Measurements from ENCODE around the gene ZNF239. TPM values are rescaled to one million over a fixed set of nuclear protein-coding genes. Genes with fewer than 3 reads are reported as not detected.

The ZNF239 gene
- total and polyA plus RNA-seq, 4 donors = 1.8 to 4.2 (median 2.8) TPM

DNA sequence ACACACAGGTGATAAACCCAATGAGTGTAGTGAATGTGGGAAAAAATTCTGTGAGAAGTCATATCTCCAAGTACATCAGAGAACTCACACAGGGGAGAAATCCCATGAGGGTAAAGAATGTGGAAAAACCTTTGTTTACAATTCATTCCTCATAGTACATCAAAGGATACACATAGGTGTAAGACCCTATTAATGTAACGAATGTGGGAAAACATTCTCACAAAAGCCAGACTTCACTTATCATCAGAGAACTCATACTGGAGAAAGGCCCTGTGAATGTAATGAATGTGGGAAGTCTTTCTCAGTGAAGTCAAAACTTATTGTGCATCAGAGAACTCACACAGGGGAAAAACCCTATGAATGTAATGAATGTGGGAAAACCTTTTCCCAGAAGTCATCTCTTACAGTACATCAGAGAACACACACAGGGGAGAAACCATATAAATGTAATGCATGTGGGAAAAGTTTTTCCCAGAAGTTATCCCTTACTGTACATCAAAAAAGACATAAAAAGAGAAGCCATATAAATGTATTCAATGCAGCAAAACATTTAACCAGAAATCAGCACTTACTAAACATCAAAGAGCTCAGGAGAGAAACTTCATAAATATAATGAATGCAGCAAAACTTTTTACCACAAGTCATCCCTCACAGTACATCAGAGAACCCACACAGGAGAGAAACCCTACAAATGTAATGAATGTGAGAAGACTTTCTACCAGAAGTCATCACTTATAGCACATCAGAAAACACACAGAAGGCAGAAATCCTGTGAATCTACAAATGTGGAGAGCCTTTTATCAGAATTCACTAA, 49.8 kb downstream of the ZNF239 start:
- no peaks in the 10 kb centered on the region for H3K4me1 ChIP-seq (ENCODE audit: control insufficient read depth in 5 of 5, insufficient read depth in 5 of 5, low read length in 5 of 5)
- no peak for ATAC-seq (ENCODE audit: insufficient read depth, low FRiP score)
- DNase-seq = no peak
- TF ChIP-seq, protein P1, sequence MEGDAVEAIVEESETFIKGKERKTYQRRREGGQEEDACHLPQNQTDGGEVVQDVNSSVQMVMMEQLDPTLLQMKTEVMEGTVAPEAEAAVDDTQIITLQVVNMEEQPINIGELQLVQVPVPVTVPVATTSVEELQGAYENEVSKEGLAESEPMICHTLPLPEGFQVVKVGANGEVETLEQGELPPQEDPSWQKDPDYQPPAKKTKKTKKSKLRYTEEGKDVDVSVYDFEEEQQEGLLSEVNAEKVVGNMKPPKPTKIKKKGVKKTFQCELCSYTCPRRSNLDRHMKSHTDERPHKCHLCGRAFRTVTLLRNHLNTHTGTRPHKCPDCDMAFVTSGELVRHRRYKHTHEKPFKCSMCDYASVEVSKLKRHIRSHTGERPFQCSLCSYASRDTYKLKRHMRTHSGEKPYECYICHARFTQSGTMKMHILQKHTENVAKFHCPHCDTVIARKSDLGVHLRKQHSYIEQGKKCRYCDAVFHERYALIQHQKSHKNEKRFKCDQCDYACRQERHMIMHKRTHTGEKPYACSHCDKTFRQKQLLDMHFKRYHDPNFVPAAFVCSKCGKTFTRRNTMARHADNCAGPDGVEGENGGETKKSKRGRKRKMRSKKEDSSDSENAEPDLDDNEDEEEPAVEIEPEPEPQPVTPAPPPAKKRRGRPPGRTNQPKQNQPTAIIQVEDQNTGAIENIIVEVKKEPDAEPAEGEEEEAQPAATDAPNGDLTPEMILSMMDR (IDR thresholded peaks at IDR 0.05; ENCODE audit: control extremely low read depth, extremely low read depth) = no peak
- no peak overlapping the region for H3K4me3 ChIP-seq
- no peak overlapping the region for H3K9ac ChIP-seq (ENCODE audit: insufficient read depth in 1 of 2, low read length in 2 of 2)
- no peak overlapping the region for H3K27ac ChIP-seq (ENCODE audit: low read depth in 1 of 2, low read length in 1 of 2)
- H3K9me3 ChIP-seq (ENCODE audit: control insufficient read depth in 4 of 4, insufficient read depth in 3 of 4, low read length in 3 of 4) = peaks cover 0 to 37% (median 18%) of the 10 kb centered on the region in 4 donors
- H3K27me3 ChIP-seq (ENCODE audit: control insufficient read depth in 3 of 3, insufficient read depth in 3 of 3, low read length in 2 of 3) = no peaks in the 10 kb centered on the region
- no peaks in the 10 kb centered on the region for H3K36me3 ChIP-seq (ENCODE audit: control insufficient read depth in 4 of 4, insufficient read depth in 4 of 4, low read length in 4 of 4)
- WGBS, 2 donors = 78 to 88% methylated on average over 1 of the region's 1 CpG

Other genes starting within 250 kb of the ZNF239 start
- 1 to 10 TPM in 1 of 2 donors, not detected in 1; 3.9 TPM for gene FXYD4, start 203.0 kb downstream of the ZNF239 start, total RNA-seq
- gene FXYD4, start 203.0 kb downstream of the ZNF239 start, polyA plus RNA-seq = 1 to 10 TPM in 1 of 2 donors, under 1 TPM in 1; 0.65 to 2.9 TPM
- gene HNRNPF, start 165.4 kb downstream of the ZNF239 start, total RNA-seq = 100 to 1,000 TPM; 130 to 221 TPM
- gene HNRNPF, start 165.4 kb downstream of the ZNF239 start, polyA plus RNA-seq = 100 to 1,000 TPM in 1 of 2 donors, 10 to 100 TPM in 1; 79.1 to 237 TPM
- 10 to 100 TPM in 1 of 2 donors, 1 to 10 TPM in 1; 9.6 to 25.4 TPM for gene ZNF487, start 137.5 kb downstream of the ZNF239 start, total RNA-seq
- 1 to 10 TPM; 8.4 to 8.6 TPM for gene ZNF487, start 137.5 kb downstream of the ZNF239 start, polyA plus RNA-seq
- 1 to 10 TPM; 4.0 to 4.4 TPM for gene ZNF485, start 31.8 kb upstream of the ZNF239 start, total RNA-seq
- gene ZNF485, start 31.8 kb upstream of the ZNF239 start, polyA plus RNA-seq = 1 to 10 TPM; 1.5 to 2.4 TPM
- 10 to 100 TPM; 27.8 to 33.8 TPM for gene ZNF32, start 74.3 kb upstream of the ZNF239 start, total RNA-seq
- 10 to 100 TPM; 21.4 to 60.8 TPM for gene ZNF32, start 74.3 kb upstream of the ZNF239 start, polyA plus RNA-seq

Measured in lung (tissue), 12 donors.